GM19099 (cell line): ENCODE measurements around the gene SEC24D.

Experiments used
- POLR2A ChIP-seq: IDR thresholded peaks from 3 replicates; pipeline ENCODE4 v1.6.1; 2011; ENCODE audit warnings: low read depth; ENCODE audit not compliant: insufficient read length; ENCODE audit errors: extremely low read depth

The SEC24D gene

GRCh38 chr4:118835571-118836300, at the start of gene SEC24D:
TSS of gene SEC24D (minus strand) at chr4:118836126. CDS start at chr4:118833696, 2,430 bp downstream.
- peak; percentile 81 for TF ChIP-seq POLR2A

- no peak for TF ChIP-seq POLR2A
These were observed 48.8 kb upstream of the SEC24D start for GRCh38 chr4:118884716-118885115.

GRCh38 chr4:118883861-118884260, 47.9 kb upstream of the SEC24D start:
- TF ChIP-seq POLR2A: no peak

GRCh38 chr4:118881512-118882146, 45.7 kb upstream of the SEC24D start:
- TF ChIP-seq POLR2A: no peak

- TF ChIP-seq POLR2A: no peak
These were observed 43.5 kb upstream of the SEC24D start for GRCh38 chr4:118879409-118879808.

GRCh38 chr4:118877797-118878196, 41.9 kb upstream of the SEC24D start:
- no peak for TF ChIP-seq POLR2A

- TF ChIP-seq POLR2A: no peak
These were observed 36.3 kb upstream of the SEC24D start for GRCh38 chr4:118872181-118872580.

- TF ChIP-seq POLR2A: no peak
These were observed 33.9 kb upstream of the SEC24D start for GRCh38 chr4:118869808-118870342.

- TF ChIP-seq POLR2A: no peak
These were observed 31.6 kb upstream of the SEC24D start for GRCh38 chr4:118867311-118868067.

GRCh38 chr4:118866442-118866841, 30.5 kb upstream of the SEC24D start:
- no peak for TF ChIP-seq POLR2A

GRCh38 chr4:118865091-118865708, 29.3 kb upstream of the SEC24D start:
- TF ChIP-seq POLR2A: no peak

GRCh38 chr4:118858779-118859178, 22.9 kb upstream of the SEC24D start:
- no peak for TF ChIP-seq POLR2A

- no peak for TF ChIP-seq POLR2A
These were observed 21.8 kb upstream of the SEC24D start for GRCh38 chr4:118857760-118858159.

- peak; percentile 63 for TF ChIP-seq POLR2A
These were observed 14.7 kb upstream of the SEC24D start for GRCh38 chr4:118850488-118851173.

GRCh38 chr4:118849867-118850487, 14.1 kb upstream of the SEC24D start:
- TF ChIP-seq POLR2A: no peak

GRCh38 chr4:118848901-118849300, 13.0 kb upstream of the SEC24D start:
- no peak for TF ChIP-seq POLR2A
